Activated naive CD4-positive, alpha-beta T cell treated with anti-CD3 and anti-CD28 coated beads for 36 hours (primary cell): ENCODE data around the gene AKNAD1. TPM values are rescaled to one million over a fixed set of nuclear protein-coding genes. Genes with fewer than 3 reads are reported as not detected.

Experiments
- CTCF ChIA-PET: fragments of 350-600 bp; sonication (Branson Sonifier 250); formaldehyde crosslinking; loops from one replicate; lab custom pipeline; 2021; ENCODE audit warnings: antibody characterized with exemption; lab: Charles Lee
- DNase-seq: peaks from one replicate; pipeline ENCODE4 v3.0.0-alpha.2; 2020
- H3K27ac Mint-ChIP-seq: one replicate; pipeline ENCODE4 v1.8.0; 2021; ENCODE audit warnings: mild to moderate bottlenecking, mixed read lengths
- H3K27me3 Mint-ChIP-seq: one replicate; pipeline ENCODE4 v1.8.0; 2021; ENCODE audit warnings: low read depth, mixed read lengths
- H3K36me3 Mint-ChIP-seq: one replicate; pipeline ENCODE4 v1.8.0; 2021; ENCODE audit warnings: low read depth, mixed read lengths
- H3K4me1 Mint-ChIP-seq: one replicate; pipeline ENCODE4 v1.8.0; 2021; ENCODE audit warnings: low read depth, mixed read lengths
- H3K4me3 Mint-ChIP-seq: one replicate; pipeline ENCODE4 v1.8.0; 2021; ENCODE audit warnings: mild to moderate bottlenecking, moderate library complexity, mixed read lengths
- H3K9me3 Mint-ChIP-seq: one replicate; pipeline ENCODE4 v1.8.0; 2021; ENCODE audit warnings: mixed read lengths
- intact Hi-C: fragments of 100-400 bp; cut with micrococcal nuclease; formaldehyde crosslinking; loops from one replicate; pipeline ENCODE4 v1.15.1; 2023
- total RNA-seq, 2 experiments: library from RNA; stranded (reverse); gene quantifications; one replicate each; pipeline ENCODE4 v1.2.3, GENCODE V29; 2021

Gene AKNAD1
- total RNA-seq, 2 experiments from 2014 or later, result not detected

DNA sequence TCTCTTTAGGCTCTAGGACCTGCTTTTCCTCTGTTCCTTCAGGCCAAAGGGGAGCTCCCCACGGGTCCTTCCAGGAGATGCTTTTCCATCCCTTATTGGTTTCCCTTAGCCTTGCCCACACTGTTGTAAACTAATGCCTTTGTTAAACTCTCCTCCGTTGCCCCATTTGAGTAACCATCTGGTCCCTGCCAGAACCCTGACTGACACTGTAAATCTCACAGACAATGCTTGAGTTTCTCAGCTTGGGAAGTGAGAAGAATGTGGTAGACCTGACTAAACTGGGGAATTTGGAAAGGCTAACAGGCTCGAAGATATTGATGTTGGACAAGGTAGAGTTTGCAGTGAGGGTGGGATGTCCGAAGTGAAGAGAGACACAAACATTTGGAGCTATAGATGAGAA is 11.4 kb downstream of the AKNAD1 start:
- Mint-ChIP-seq H3K27me3 (no peaks in the 10 kb centered on the region), H3K27ac (no peak overlapping the region)
- CTCF ChIA-PET, result interaction anchor here (1.2 to 5.0 kb wide), 2 partner anchors 14 to 18 kb away, joined by 3 to 30 read pairs; no protein-coding TSS in a partner anchor

GRCh38 chr1:108843390-108844137 is 13.3 kb downstream of the AKNAD1 start:
- DNase-seq, result no peak
- no peaks in the 10 kb centered on the region for H3K4me1 Mint-ChIP-seq
- H3K9me3 Mint-ChIP-seq, result no peaks in the 10 kb centered on the region
- no peaks in the 10 kb centered on the region for H3K27me3 Mint-ChIP-seq
- H3K36me3 Mint-ChIP-seq, result no peaks in the 10 kb centered on the region
- H3K27ac Mint-ChIP-seq, result no peak overlapping the region
- no peak overlapping the region for H3K4me3 Mint-ChIP-seq
- CTCF ChIA-PET, result interaction anchor here (5.0 kb wide), 1 partner anchor 16 kb away, joined by 30 read pairs; no protein-coding TSS in a partner anchor
- intact Hi-C loops, result no loop called here

More for the DNA sequence above, 11.4 kb downstream of the AKNAD1 start:
- DNase-seq, result no peak
- H3K4me3 Mint-ChIP-seq, result no peak overlapping the region
- no peaks in the 10 kb centered on the region for H3K36me3 Mint-ChIP-seq
- H3K4me1 Mint-ChIP-seq, result no peaks in the 10 kb centered on the region
- no peaks in the 10 kb centered on the region for H3K9me3 Mint-ChIP-seq
- intact Hi-C loops, result no loop called here

DNA sequence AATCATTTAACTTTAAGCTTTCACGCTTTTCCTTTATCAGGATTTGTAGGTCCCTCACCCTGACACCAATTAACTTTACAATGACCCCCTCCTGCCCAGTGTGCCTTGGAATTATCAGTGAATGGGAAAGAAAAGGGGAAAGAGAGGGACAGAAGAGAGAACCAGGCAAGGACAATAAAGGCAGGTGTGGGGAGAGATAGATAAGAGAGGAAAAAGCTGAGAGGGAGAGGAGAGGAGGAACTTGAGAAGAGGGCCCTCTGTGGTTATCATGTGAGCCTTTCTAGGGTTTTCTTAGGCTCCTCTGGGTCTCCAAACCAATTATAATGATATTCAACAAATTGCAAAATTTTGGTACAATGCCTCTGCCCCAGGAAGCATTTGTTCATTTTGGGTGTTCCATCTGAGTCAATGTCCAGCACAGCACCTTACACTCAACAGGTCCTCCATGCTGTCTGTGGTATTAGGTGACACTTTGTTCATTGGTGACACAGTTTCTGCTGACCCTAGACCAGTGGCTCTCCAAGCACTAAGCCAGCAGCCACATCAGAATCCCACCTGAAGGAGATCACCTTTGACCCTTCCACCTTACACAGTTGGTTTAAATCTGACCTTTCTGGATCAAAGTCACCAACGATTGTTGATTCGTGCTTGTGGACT is 14.2 kb downstream of the AKNAD1 start:
- intact Hi-C loops, result no loop called here
- Mint-ChIP-seq H3K27ac (no peak overlapping the region), H3K36me3 (no peaks in the 10 kb centered on the region), H3K4me1 (no peaks in the 10 kb centered on the region), H3K9me3 (no peaks in the 10 kb centered on the region), H3K4me3 (no peak overlapping the region), H3K27me3 (no peaks in the 10 kb centered on the region)
- CTCF ChIA-PET, result interaction anchor here (1.2 kb wide), 1 partner anchor 10 kb away, joined by 3 read pairs; no protein-coding TSS in a partner anchor
- DNase-seq, result no peak

GRCh38 chr1:108841703-108842102 is 15.2 kb downstream of the AKNAD1 start:
- H3K9me3 Mint-ChIP-seq, result no peaks in the 10 kb centered on the region
- no peak for DNase-seq
- no peaks in the 10 kb centered on the region for H3K4me1 Mint-ChIP-seq

GRCh38 chr1:108832929-108833328 is 24.0 kb downstream of the AKNAD1 start:
- Mint-ChIP-seq H3K4me3 (no peak overlapping the region), H3K9me3 (no peaks in the 10 kb centered on the region), H3K4me1 (no peaks in the 10 kb centered on the region), H3K27ac (no peak overlapping the region), H3K27me3 (no peaks in the 10 kb centered on the region), H3K36me3 (no peaks in the 10 kb centered on the region)
- intact Hi-C loops, result no loop called here
- CTCF ChIA-PET, result no interaction called here
- DNase-seq, result no peak

More at GRCh38 chr1:108841703-108842102, 15.2 kb downstream of the AKNAD1 start:
- intact Hi-C loops, result no loop called here
- no peaks in the 10 kb centered on the region for H3K36me3 Mint-ChIP-seq
- H3K27ac Mint-ChIP-seq, result no peak overlapping the region
- H3K27me3 Mint-ChIP-seq, result no peaks in the 10 kb centered on the region
- CTCF ChIA-PET, result interaction anchor here (1.2 kb wide), 1 partner anchor 11 kb away, joined by 3 read pairs; no protein-coding TSS in a partner anchor
- H3K4me3 Mint-ChIP-seq, result no peak overlapping the region

- CTCF ChIA-PET, result interaction anchor here (0.7 to 6.7 kb wide), 5 partner anchors 8 to 282 kb away, joined by 3 to 109 read pairs (median 4); a partner anchor contains a TSS
- Mint-ChIP-seq H3K9me3 (no peaks in the 10 kb centered on the region), H3K4me3 (no peak overlapping the region), H3K36me3 (no peaks in the 10 kb centered on the region), H3K27me3 (no peaks in the 10 kb centered on the region), H3K4me1 (no peaks in the 10 kb centered on the region), H3K27ac (no peak overlapping the region)
- intact Hi-C loops, result no loop called here
- DNase-seq, result no peak
Measured at GRCh38 chr1:108831225-108831624, 25.7 kb downstream of the AKNAD1 start.

- DNase-seq, result no peak
- Mint-ChIP-seq H3K36me3 (no peaks in the 10 kb centered on the region), H3K4me1 (no peaks in the 10 kb centered on the region), H3K4me3 (no peak overlapping the region), H3K27ac (no peak overlapping the region), H3K27me3 (no peaks in the 10 kb centered on the region), H3K9me3 (no peaks in the 10 kb centered on the region)
- intact Hi-C loops, result no loop called here
- CTCF ChIA-PET, result interaction anchor here (1.0 to 6.7 kb wide), 9 partner anchors 8 to 74 kb away, joined by 3 to 109 read pairs (median 4); no protein-coding TSS in a partner anchor
Measured at GRCh38 chr1:108830119-108831008, 26.5 kb downstream of the AKNAD1 start.

- Mint-ChIP-seq H3K4me1 (no peaks in the 10 kb centered on the region), H3K27me3 (no peaks in the 10 kb centered on the region), H3K9me3 (no peaks in the 10 kb centered on the region), H3K4me3 (no peak overlapping the region), H3K27ac (no peak overlapping the region), H3K36me3 (no peaks in the 10 kb centered on the region)
- CTCF ChIA-PET, result interaction anchor here (0.5 to 6.7 kb wide), 17 partner anchors 8 to 282 kb away, joined by 3 to 109 read pairs (median 7); partner anchors contain the start of gene CLCC1
- DNase-seq, result no peak
- intact Hi-C loops, result loop anchor here (2.0 to 5.0 kb wide), 3 partner anchors 137 to 703 kb away; partner anchors contain the start of genes PRPF38B and WDR47
Measured at GRCh38 chr1:108829498-108829916, 27.4 kb downstream of the AKNAD1 start.

GRCh38 chr1:108828074-108828961 is 28.6 kb downstream of the AKNAD1 start:
- Mint-ChIP-seq H3K9me3 (no peaks in the 10 kb centered on the region), H3K4me1 (no peaks in the 10 kb centered on the region), H3K36me3 (no peaks in the 10 kb centered on the region), H3K27ac (no peak overlapping the region), H3K27me3 (no peaks in the 10 kb centered on the region), H3K4me3 (no peak overlapping the region)
- DNase-seq, result peak; percentile 83
- intact Hi-C loops, result loop anchor here (1.0 to 5.0 kb wide), 7 partner anchors 48 to 704 kb away; partner anchors contain the start of genes GPSM2, PRPF38B and WDR47
- CTCF ChIA-PET, result interaction anchor here (0.6 to 6.7 kb wide), 31 partner anchors 8 to 302 kb away, joined by 3 to 109 read pairs (median 5); partner anchors contain the start of gene CLCC1

- intact Hi-C loops, result loop anchor here (5.0 kb wide), 2 partner anchors 134 to 216 kb away; partner anchors contain the start of genes PRPF38B and WDR47
- Mint-ChIP-seq H3K9me3 (no peaks in the 10 kb centered on the region), H3K4me3 (no peak overlapping the region), H3K27ac (no peak overlapping the region), H3K36me3 (no peaks in the 10 kb centered on the region), H3K4me1 (no peaks in the 10 kb centered on the region), H3K27me3 (no peaks in the 10 kb centered on the region)
- DNase-seq, result no peak
- CTCF ChIA-PET, result interaction anchor here (0.6 to 6.7 kb wide), 11 partner anchors 10 to 285 kb away, joined by 3 to 109 read pairs (median 4); a partner anchor contains a TSS
Measured at GRCh38 chr1:108826081-108826635, 30.7 kb downstream of the AKNAD1 start.
